Mononuclear cell (primary cell): ENCODE data around the gene VSIG2. TPM values are rescaled to one million over a fixed set of nuclear protein-coding genes. Genes with fewer than 3 reads are reported as not detected.

ENCODE experiments used
- H3K27me3 ChIP-seq: 2 replicates; pipeline ENCODE4 v1.6.0; 2011; ENCODE audit warnings: low read length, control low read depth; ENCODE audit not compliant: insufficient read depth
- H3K4me1 ChIP-seq: 2 replicates; pipeline ENCODE4 v1.5.1; 2011; ENCODE audit warnings: mild to moderate bottlenecking, low read length, control low read depth; ENCODE audit not compliant: insufficient read depth
- H3K4me3 ChIP-seq: 2 replicates; pipeline ENCODE4 v1.5.1; 2011; ENCODE audit warnings: mild to moderate bottlenecking, low read length, moderate library complexity
- H3K9me3 ChIP-seq: 2 replicates; pipeline ENCODE4 v1.5.1; 2011; ENCODE audit warnings: low read depth, mild to moderate bottlenecking, control low read depth, low read length
- total RNA-seq: library from RNA; depleted of rRNA; stranded (reverse); fragments of >200 nt; gene quantifications from one replicate; pipeline ENCODE4 v1.2.3, GENCODE V29; 2012

The VSIG2 gene
- total RNA-seq, 1 donor = 0.42 TPM

DNA sequence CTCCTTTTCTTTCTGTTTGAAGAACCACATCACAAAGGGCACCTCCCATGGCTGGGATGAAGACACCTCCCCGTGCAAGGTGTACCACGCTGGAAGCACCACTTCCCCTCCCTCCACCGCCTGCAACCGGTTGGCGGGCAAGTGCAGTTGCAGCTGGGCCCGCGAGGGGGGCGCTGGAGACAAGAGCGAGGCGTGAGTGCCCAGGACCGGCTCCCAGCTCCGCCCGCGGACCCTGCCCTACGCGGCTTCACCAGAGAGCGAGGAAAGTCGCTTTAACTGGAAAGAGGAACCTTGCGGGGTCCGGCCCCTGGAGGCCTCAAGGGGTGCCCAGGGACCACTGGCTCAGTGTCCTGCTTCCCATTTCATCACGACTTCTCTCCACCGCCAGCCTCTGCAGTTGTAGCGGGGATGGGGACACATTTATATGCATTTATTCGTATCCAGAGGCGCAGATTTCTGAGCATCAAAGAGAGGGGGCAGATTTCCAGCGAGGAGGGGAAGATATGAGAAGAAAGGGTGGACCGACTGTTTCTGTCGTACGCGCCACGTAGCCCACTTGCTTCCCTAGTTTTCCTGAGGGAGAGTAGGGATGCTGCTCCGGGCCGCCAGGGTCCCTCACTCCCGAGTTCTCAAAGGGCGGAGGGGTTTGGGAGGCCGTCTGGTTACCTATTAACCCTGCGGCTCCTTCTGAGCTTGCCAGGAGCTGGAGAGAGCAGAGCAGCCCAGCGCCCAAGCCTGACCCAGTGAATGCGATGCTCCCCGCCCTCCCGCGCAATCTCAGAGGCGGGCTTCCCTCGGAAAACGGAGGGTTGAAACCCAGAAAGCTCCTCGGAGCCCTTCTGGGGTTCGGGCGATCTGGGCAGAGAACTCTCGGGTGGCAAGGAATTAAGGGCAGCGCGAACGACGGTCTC lies 6.6 kb upstream of the VSIG2 start:
- no peak overlapping the region for H3K4me3 ChIP-seq
- H3K4me1 ChIP-seq = peaks cover 60% of the 10 kb centered on the region
- no peaks in the 10 kb centered on the region for H3K9me3 ChIP-seq
- peaks cover 41% of the 10 kb centered on the region for H3K27me3 ChIP-seq

DNA sequence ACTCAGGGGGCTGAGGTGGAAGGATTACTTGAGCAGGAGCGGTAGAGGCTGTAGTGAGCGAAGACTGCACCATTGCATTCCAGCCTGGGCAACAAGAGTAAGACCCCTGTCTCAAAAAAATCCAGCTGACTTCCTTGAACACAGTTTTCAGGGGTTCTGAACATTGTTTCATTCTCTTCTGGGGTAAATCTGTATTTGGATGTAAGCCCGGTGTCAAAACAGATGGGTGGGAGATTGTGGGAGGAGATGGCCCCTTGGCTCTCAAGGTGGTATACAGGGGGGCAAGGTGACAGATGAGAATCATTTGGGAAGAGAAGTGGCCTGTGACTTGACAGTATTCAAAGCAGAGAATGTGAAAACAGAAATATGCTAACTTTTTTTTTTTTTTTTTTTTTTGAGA lies 5.3 kb upstream of the VSIG2 start:
- peaks cover 35% of the 10 kb centered on the region for H3K27me3 ChIP-seq
- H3K4me1 ChIP-seq = peaks cover 57% of the 10 kb centered on the region
- no peaks in the 10 kb centered on the region for H3K9me3 ChIP-seq

DNA sequence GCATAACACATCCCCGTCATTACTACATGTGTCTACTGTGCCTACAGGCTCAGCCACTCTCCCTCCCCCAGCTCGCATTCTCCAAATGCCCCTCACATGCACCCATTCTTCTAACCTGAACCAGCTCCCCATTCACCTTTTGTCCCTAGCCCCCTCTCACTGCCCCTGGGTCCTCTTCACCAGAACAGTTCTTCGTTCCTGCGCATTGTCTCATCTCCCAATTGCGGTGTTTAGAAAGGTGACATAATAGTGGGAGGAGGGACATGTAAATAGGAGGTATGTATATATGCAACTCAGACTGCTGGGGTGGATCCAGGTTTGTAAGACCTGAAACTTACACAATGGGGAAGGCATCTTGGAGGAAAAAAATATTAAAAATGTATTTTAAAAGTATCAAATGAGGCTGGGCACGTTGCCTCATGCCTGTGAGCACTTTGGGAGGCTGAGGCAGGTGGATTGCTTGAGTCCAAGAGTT lies 4.7 kb upstream of the VSIG2 start:
- H3K27me3 ChIP-seq = peaks cover 33% of the 10 kb centered on the region
- no peak overlapping the region for H3K4me3 ChIP-seq
- no peaks in the 10 kb centered on the region for H3K9me3 ChIP-seq
- H3K4me1 ChIP-seq = peaks cover 58% of the 10 kb centered on the region

More for the DNA sequence above, 5.3 kb upstream of the VSIG2 start:
- no peak overlapping the region for H3K4me3 ChIP-seq

DNA sequence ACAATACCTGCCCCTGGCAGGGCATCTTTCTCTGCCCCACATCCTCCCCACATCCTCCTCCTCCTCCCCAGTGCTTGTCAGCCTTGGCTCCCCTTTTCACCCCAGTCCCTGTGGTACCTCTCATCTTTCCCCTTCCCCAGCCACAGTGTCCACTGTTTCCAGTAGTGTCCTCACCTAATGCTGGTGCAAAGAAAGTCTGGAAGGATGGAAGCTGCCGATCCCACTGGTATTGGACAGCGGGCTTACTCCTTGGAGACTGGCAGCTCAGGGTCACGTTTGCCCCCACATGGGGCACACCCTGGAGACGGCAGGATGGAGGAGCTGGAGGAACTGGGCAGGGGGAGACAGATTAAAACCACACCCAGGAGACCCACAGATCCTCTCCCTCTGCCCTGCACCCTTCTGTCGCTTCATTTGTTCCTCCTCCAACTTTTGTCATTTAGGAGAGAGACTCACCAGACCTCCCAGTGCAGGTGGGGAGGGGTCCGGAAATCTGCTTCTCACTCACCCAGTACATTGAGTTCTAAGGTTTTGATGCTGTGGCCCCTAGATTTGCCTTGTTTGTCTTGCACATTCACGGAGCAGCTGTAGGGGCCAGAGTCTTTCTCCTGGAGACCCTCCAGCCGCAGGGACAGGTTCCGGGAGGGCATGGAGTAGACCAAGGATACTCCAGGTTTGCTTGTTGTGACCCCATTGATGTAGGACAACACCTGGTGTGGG lies 4.1 kb upstream of the VSIG2 start:
- no peak overlapping the region for H3K4me3 ChIP-seq
- peaks cover 52% of the 10 kb centered on the region for H3K4me1 ChIP-seq
- peaks cover 27% of the 10 kb centered on the region for H3K27me3 ChIP-seq
- H3K9me3 ChIP-seq = no peaks in the 10 kb centered on the region

DNA sequence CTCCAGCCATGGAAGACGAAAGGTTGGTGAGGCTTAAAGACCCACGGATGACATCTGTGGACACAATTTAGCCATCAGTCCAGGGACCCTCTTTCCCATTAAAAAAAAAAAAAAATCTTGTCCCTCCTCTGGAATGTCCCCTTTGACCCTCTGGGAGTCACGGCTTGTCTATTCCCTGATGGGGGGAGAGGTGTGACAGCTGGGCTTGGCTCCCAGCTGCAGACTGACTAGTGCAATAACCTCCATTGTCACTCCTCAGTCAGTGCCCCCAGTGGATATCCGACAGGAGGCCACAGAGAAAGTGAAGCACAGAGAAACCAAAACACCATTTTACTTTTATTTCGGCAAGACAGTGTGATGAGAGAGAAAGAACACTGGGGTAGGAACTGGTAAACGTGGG lies 2.7 kb upstream of the VSIG2 start:
- Histone ChIP-seq H3K27me3 (peaks cover 12% of the 10 kb centered on the region), H3K4me1 (peaks cover 43% of the 10 kb centered on the region), H3K9me3 (no peaks in the 10 kb centered on the region), H3K4me3 (no peak overlapping the region)

DNA sequence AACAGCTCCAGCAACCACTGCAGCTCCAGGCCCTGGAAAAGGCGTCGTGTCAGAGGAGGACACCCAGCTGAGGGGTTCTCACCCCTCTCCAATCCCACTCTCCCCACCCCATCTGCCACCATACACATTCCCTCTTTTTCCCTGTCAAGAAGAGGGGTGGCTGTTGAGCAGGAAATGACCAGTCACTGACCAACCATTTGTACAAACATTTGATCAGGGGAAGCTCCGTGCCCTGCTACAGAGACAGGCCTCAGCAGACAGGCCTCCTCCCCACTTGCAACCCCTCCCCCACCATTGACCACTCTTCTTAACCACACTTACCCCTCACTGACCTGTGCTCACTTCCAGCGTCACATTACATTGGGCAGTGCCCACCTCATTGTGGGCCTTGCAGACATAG lies 2.3 kb upstream of the VSIG2 start:
- Histone ChIP-seq H3K9me3 (no peaks in the 10 kb centered on the region), H3K27me3 (peaks cover 8% of the 10 kb centered on the region), H3K4me1 (peaks cover 43% of the 10 kb centered on the region)

DNA sequence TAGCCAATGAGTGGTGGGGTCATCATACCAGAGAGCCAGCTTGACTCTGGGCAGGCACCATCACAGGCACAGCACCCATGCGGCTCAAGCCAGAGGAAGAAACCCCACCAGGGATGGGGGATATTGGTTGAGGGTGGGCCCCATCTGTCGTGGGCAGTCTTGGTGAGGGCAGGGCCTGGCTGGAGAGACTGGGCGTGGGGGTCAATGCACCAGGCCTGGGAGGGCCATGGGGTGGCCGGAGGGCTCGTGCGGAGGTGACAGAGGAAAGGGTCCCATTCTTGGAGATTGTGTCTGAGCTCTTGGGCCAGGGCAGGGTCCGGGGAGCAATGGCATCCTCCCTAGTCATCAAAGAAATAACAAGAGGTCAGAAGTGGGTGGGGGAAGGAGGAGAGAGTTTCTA lies 1.6 kb upstream of the VSIG2 start:
- no peaks in the 10 kb centered on the region for H3K9me3 ChIP-seq
- H3K4me3 ChIP-seq = no peak overlapping the region
- H3K4me1 ChIP-seq = peaks cover 43% of the 10 kb centered on the region
- H3K27me3 ChIP-seq = peaks cover 1% of the 10 kb centered on the region

More for the DNA sequence above, 2.3 kb upstream of the VSIG2 start:
- H3K4me3 ChIP-seq = no peak overlapping the region

DNA sequence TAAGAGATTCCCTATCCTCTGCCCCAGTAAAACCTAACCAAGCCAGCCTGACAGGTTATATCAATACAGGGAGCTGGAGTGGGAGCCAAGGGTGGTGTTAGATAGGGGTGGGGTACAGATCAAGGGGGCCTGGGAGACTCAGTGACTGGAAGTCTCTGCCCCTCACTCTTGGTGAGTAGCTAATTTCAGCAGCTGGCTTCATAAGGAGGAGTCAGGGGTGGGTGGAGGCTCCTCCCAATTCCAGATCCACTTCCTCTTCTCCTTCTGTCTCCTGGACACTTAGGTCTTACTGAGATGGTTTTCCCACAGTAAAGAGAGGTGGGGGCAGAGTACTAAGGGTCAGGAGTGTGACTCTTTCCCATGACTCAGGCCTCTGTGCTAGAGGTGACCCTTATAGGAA lies 1.1 kb upstream of the VSIG2 start:
- Histone ChIP-seq H3K9me3 (no peaks in the 10 kb centered on the region), H3K4me1 (peaks cover 43% of the 10 kb centered on the region), H3K27me3 (no peaks in the 10 kb centered on the region), H3K4me3 (no peak overlapping the region)

DNA sequence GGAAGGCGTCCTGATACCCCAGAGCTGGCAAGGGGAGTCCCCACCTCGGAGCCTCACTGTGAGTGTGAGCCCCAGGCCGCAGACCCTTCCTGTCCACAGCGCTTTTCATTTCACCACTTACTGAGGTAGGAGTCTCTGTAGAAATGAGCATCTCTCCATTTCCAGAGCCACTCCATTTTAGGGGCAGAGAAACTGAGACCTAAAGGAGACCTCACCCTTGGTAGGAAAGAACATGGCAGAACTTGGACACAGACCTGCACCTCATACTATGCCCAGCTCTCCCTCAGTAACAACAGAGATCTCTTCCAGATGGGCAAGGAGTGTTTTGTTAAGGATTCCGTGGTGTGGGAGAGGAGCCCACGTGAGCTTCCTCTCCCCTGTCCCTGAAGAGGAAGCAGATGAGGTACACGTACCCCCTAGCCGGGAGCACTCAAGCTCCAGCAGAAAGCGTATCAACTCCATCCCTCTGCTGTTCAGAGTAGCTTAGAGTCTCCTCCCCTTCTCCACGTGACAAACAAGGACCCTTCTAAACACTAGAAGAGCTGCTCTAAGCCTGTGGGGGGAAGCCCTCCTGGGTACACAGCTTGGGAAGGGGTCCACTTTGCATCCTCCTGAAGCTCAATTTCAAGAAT lies 532 bp upstream of the VSIG2 start:
- Histone ChIP-seq H3K4me3 (no peak overlapping the region), H3K9me3 (no peaks in the 10 kb centered on the region), H3K27me3 (no peaks in the 10 kb centered on the region), H3K4me1 (peaks cover 38% of the 10 kb centered on the region)

DNA sequence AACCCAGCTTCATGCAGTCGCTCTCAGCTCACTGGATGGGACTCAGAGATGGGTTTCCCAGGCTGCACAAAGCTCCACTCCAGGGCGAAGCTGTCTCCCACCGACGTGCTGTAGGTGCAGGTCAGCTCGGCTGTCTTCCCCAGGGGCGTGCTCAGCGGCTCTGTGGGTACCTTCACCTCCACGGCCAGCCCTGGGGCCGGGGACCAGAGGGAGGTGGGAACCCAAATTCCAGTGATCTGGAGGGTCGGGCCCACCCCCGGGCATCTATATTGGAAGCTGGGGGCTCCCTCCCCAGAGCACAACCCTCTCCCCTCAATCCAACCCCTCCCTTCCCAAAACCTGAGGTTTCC lies 689 bp downstream of the VSIG2 start:
- peaks cover 43% of the 10 kb centered on the region for H3K4me1 ChIP-seq
- H3K4me3 ChIP-seq = no peak overlapping the region
- no peaks in the 10 kb centered on the region for H3K27me3 ChIP-seq
- H3K9me3 ChIP-seq = no peaks in the 10 kb centered on the region

DNA sequence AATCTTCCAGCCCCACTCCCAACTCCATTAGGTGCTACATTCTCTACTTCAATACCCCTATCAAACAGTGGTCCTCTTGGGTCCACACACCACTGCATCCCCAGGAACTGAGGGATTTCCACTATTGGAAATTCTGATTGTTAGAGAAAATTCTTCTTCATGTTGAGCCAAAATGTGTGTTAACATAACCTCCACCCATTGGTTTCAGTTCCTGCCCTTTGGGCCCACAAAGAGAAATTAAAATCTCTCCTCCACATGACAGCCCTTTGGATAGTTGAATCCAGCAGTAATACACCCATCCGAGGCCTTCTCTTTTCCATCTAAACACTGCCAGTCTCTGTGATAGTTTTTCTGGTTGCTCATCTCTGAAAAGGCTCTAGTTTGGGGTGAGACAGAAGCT lies 2.1 kb downstream of the VSIG2 start:
- peaks cover 54% of the 10 kb centered on the region for H3K4me1 ChIP-seq
- no peak overlapping the region for H3K4me3 ChIP-seq
- H3K9me3 ChIP-seq = no peaks in the 10 kb centered on the region
- no peaks in the 10 kb centered on the region for H3K27me3 ChIP-seq

DNA sequence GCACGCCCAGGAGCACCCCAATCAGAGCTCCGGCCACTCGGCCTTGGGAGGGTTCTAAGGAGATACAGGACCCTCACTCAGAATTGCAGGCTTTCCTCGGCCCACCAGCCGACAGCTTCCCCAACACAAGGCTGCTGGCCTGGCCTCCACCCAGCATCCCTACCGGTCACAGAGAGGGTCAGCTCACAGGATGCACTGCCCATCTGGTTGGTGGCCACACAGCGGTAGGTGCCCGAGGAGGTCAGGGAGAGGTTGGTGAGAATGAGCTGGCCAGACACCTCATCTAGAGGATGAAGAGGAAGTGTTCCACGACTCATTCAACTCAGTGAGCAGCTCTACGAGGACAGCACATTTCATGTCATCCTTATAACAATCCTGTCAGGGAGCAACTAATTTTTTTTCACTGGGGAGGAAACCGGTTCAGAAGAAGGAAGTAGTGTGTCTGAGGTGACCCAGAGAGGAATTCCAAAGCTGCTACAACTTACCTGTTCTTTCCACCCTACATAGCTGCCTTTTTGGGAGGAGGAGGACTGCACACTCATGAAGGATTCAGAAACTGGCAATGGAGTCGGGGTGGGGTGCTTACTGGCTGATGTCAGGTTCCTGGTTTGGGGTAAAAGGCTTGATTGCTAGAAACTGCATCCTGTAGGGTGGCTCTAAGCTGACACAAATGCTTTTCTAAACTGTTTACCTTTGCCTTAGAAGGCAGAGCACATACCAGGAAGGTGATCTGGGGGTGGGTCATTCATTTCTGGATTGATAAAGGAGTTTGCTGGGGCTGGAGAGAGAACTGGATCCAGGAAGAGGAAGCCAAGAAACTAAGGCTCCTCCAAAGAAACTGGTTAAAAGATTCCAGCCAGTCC lies 3.3 kb downstream of the VSIG2 start:
- Histone ChIP-seq H3K27me3 (no peaks in the 10 kb centered on the region), H3K4me1 (peaks cover 54% of the 10 kb centered on the region), H3K9me3 (no peaks in the 10 kb centered on the region), H3K4me3 (no peak overlapping the region)

DNA sequence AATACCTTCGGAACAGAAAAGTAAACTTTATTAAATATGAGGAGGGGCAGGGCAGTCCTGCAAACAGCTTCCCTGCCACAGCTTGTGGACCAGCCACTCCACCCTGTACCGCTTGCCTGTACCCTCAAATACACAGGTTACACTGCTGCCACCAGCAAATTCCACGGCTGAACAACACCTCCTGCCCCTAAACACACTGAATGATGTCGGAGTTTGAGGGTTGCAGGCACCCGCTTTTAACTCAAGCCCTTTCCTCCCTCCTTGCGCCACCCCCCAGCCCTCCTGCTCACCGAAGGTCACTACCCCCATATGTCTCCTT lies 4.0 kb downstream of the VSIG2 start:
- Histone ChIP-seq H3K4me3 (no peak overlapping the region), H3K27me3 (no peaks in the 10 kb centered on the region), H3K9me3 (no peaks in the 10 kb centered on the region), H3K4me1 (peaks cover 52% of the 10 kb centered on the region)

DNA sequence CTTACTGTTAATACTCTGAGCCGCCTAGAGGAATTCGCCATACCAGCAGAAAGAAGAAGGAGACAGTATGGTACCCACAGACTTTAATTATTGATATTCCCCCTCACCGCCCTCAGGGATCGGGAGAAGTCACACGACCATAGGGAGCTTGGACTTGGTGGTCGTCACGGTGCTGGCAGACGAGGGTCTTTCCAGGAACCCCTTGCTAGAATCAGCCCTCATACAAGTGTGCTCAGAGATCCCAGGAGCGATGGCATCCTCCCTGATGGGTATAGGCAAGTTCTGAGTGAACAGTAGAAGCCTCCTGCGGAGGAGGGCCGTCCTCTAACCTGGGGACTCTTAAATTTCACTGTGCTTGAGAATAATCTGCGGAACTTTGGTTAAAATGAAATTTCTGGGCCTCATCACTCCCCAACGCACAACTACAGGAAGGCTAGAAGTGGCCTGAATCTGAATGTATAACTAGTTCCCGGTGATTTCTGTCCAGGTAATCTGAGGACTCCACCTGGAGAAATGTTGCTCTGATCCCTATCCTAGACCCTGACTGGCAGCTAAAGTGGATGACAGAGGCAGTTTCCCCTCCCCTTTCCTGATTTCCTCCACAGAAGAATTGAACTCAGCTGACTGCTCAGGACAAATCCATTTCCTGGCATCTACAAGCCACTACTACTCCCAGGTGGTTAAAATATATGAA lies 4.5 kb downstream of the VSIG2 start:
- peaks cover 48% of the 10 kb centered on the region for H3K4me1 ChIP-seq
- H3K4me3 ChIP-seq = no peak overlapping the region
- no peaks in the 10 kb centered on the region for H3K9me3 ChIP-seq
- no peaks in the 10 kb centered on the region for H3K27me3 ChIP-seq
